Mucosa of stomach (tissue), 1 donor: ENCODE results near the gene GABRB1.
"Not testable (repeated sequence)": the region's sequence is repeated elsewhere in the genome, so short reads cannot be mapped to it uniquely, and the experiment has no call there.

Experiments used
- H3K27me3 ChIP-seq: one replicate; pipeline ENCODE4 v1.7.0; 2013; ENCODE audit warnings: mild to moderate bottlenecking, low read length; ENCODE audit not compliant: control insufficient read depth, insufficient read depth
- H3K36me3 ChIP-seq: one replicate; pipeline ENCODE4 v1.7.0; 2013; ENCODE audit warnings: low read length; ENCODE audit not compliant: control insufficient read depth, insufficient read depth
- H3K4me1 ChIP-seq: one replicate; pipeline ENCODE4 v1.7.0; 2013; ENCODE audit warnings: mild to moderate bottlenecking, low read length; ENCODE audit not compliant: control insufficient read depth, insufficient read depth
- H3K4me3 ChIP-seq: one replicate; pipeline ENCODE4 v1.7.0; 2013; ENCODE audit warnings: low read length
- H3K9ac ChIP-seq: one replicate; pipeline ENCODE4 v1.7.0; 2013; ENCODE audit warnings: mild to moderate bottlenecking, low read length, moderate library complexity
- H3K9me3 ChIP-seq: one replicate; pipeline ENCODE4 v1.7.0; 2013; ENCODE audit warnings: mild to moderate bottlenecking, low read length, moderate library complexity; ENCODE audit not compliant: control insufficient read depth
- donor health status: Pancreatic carcinoma.

Gene GABRB1

DNA sequence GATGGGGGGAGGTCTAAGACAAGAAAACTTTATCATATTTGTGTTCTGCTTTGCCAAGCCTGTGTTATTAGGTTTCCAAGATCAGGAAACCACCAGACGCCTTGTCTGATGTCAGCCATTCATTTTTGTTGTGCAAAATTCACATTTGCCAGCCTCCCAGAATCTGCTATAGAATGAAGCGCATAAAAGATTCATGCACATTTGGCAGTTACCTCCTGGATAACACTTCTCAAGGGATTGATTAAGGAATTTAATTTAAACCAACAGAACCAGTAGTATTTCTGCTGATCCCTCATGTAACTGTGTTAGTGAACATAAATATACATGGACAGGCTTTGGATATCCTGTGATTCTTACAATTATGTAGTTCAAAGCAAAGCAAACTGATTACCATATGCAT lies 244.2 kb downstream of the GABRB1 start:
- Histone ChIP-seq H3K4me1 (no peaks in the 10 kb centered on the region), H3K4me3 (no peak overlapping the region), H3K9me3 (no peaks in the 10 kb centered on the region), H3K9ac (no peak overlapping the region), H3K36me3 (no peaks in the 10 kb centered on the region), H3K27me3 (no peaks in the 10 kb centered on the region)

DNA sequence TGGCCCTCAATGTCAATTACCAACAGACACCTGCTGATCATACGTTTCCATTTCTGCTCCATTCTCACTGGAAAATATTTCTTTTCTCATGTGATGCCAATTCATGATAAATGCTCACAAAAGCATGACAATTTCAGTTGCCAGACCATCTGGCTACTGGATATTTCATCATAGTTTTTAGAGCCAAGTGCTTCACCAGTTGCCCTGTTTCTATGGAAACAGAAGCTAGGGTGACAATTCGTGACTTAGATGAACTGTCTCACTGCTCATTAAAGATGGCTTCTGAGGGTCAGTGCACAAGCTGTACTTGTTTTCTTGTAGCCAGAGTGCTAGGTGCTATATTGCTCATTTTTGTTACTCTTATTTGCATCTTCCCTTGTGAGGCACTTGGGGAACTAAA lies 247.3 kb downstream of the GABRB1 start:
- Histone ChIP-seq H3K4me1 (no peaks in the 10 kb centered on the region), H3K36me3 (no peaks in the 10 kb centered on the region), H3K9ac (no peak overlapping the region), H3K4me3 (no peak overlapping the region), H3K27me3 (no peaks in the 10 kb centered on the region), H3K9me3 (no peaks in the 10 kb centered on the region)

DNA sequence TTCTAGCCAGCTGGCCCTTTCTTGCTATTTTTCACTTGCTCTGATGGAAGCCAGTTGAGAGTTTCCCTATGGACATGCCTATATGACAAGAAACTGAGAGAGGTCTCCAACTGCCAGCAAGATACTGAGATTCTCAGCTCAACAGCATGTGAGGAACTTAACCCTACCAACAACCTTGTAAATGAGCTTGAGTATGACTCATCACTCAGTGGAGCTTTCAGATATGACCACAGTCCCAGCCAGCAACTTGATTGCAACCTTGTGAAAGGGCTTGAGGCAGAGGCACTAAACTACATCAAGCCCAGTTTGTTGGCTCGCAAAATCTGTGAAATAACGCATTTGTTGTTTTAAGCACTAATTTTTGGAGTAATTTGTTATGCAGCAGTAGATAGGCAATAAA lies 256.4 kb downstream of the GABRB1 start:
- Histone ChIP-seq H3K9me3 (no peaks in the 10 kb centered on the region), H3K9ac (no peak overlapping the region), H3K4me3 (no peak overlapping the region), H3K36me3 (no peaks in the 10 kb centered on the region), H3K27me3 (no peaks in the 10 kb centered on the region), H3K4me1 (no peaks in the 10 kb centered on the region)

GRCh38 chr4:47289805-47290204 lies 258.4 kb downstream of the GABRB1 start:
- no peak overlapping the region for H3K9ac ChIP-seq
- no peaks in the 10 kb centered on the region for H3K9me3 ChIP-seq
- no peaks in the 10 kb centered on the region for H3K36me3 ChIP-seq
- H3K4me1 ChIP-seq: no peaks in the 10 kb centered on the region
- no peaks in the 10 kb centered on the region for H3K27me3 ChIP-seq
- no peak overlapping the region for H3K4me3 ChIP-seq

DNA sequence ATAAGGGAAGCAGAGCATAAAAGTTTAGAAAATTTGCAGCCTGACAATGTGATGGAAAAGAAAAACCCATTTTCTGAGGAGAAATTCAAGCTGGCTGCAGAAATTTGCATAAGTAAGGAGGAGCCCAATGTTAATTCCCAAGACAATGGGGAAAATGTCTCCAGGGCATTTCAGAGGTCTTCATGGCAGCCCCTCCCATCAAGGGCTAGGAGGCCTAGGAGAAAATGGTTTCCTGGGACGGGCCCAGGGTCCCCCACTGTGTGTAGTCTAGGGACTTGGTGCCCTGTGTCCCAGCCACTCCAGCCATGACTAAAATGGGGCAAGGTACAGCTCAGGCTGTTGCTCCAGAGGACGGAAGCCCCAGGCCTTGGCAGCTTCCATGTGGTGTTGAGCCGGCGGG lies 259.5 kb downstream of the GABRB1 start:
- not testable (repeated sequence) for H3K4me3 ChIP-seq, H3K9ac ChIP-seq, H3K36me3 ChIP-seq, H3K9me3 ChIP-seq, H3K4me1 ChIP-seq, H3K27me3 ChIP-seq

- Histone ChIP-seq H3K4me1 (no peaks in the 10 kb centered on the region), H3K36me3 (no peaks in the 10 kb centered on the region), H3K9ac (no peak overlapping the region), H3K9me3 (no peaks in the 10 kb centered on the region), H3K4me3 (no peak overlapping the region), H3K27me3 (no peaks in the 10 kb centered on the region)
Measured at GRCh38 chr4:47309165-47309564, 277.8 kb downstream of the GABRB1 start.

DNA sequence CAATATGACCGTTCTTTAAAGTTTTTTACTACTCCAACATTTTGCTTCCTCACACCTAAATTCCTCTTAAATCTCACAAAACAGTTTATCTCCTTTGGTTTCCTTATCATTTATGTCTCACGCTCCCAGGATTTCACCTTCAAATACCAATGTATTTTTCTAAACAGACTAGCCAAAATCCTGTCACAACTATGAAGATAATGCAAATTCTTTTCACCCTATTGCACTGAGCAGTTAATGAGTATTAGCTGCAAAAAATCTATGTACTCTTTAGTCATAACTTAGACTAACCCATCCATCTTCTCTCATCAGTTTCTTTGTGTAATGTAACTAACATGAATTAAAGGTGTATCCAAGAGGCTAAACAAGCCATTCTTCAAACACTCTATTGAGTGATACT lies 280.8 kb downstream of the GABRB1 start:
- Histone ChIP-seq H3K9ac (no peak overlapping the region), H3K36me3 (no peaks in the 10 kb centered on the region), H3K27me3 (no peaks in the 10 kb centered on the region), H3K4me1 (no peaks in the 10 kb centered on the region), H3K9me3 (no peaks in the 10 kb centered on the region), H3K4me3 (no peak overlapping the region)

- no peak overlapping the region for H3K4me3 ChIP-seq
- H3K27me3 ChIP-seq: no peaks in the 10 kb centered on the region
- no peaks in the 10 kb centered on the region for H3K4me1 ChIP-seq
- H3K9me3 ChIP-seq: no peaks in the 10 kb centered on the region
- H3K9ac ChIP-seq: no peak overlapping the region
- no peaks in the 10 kb centered on the region for H3K36me3 ChIP-seq
Measured at GRCh38 chr4:47313384-47313783, 282.0 kb downstream of the GABRB1 start.

- H3K36me3 ChIP-seq: no peaks in the 10 kb centered on the region
- H3K4me1 ChIP-seq: no peaks in the 10 kb centered on the region
- no peaks in the 10 kb centered on the region for H3K27me3 ChIP-seq
- H3K4me3 ChIP-seq: no peak overlapping the region
- no peaks in the 10 kb centered on the region for H3K9me3 ChIP-seq
- H3K9ac ChIP-seq: no peak overlapping the region
Measured at GRCh38 chr4:47315346-47315745, 284.0 kb downstream of the GABRB1 start.

DNA sequence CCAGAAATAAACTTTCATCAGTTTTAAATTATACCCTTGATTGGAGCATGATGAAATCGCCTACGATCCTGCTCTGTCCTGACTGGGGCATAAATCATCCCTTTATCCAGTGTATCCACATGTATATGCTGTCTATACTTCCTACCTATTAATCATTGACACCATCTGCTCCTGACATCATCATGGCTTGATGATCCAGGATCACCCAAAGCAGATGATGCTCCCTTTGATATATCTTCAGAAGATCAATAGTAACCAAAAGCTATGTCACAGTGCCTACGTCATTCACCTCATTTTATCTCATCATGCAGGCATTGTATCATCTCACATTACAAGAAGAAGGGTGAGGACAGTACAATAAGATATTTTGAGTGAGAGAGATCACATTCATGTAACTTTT lies 294.7 kb downstream of the GABRB1 start:
- Histone ChIP-seq H3K36me3 (no peaks in the 10 kb centered on the region), H3K9me3 (no peaks in the 10 kb centered on the region), H3K9ac (no peak overlapping the region), H3K4me1 (no peaks in the 10 kb centered on the region), H3K4me3 (no peak overlapping the region), H3K27me3 (no peaks in the 10 kb centered on the region)

- no peaks in the 10 kb centered on the region for H3K27me3 ChIP-seq
- no peaks in the 10 kb centered on the region for H3K4me1 ChIP-seq
- H3K9ac ChIP-seq: no peak overlapping the region
- no peak overlapping the region for H3K4me3 ChIP-seq
- H3K9me3 ChIP-seq: no peaks in the 10 kb centered on the region
- H3K36me3 ChIP-seq: no peaks in the 10 kb centered on the region
Measured at GRCh38 chr4:47330866-47331265, 299.5 kb downstream of the GABRB1 start.

DNA sequence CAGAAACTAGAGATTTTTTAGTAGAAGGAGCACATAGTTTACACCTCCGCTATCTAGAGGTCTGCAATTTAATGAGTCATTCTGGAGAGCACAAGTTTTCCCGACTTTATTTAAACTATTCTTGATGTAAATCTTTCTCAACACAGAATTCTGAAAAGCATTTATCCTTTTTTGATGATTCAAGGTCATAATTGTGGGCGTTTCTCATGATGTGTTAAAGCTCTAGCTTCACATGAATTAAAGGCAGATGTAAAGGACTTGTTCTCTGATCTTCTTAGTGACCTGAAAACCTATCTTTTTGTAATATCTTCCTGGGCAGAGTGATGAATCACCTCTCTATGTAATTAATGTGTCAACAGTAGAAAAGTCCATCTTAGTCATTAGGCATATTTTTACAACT lies 303.3 kb downstream of the GABRB1 start:
- no peak overlapping the region for H3K4me3 ChIP-seq
- H3K4me1 ChIP-seq: no peaks in the 10 kb centered on the region
- no peak overlapping the region for H3K9ac ChIP-seq
- H3K27me3 ChIP-seq: no peaks in the 10 kb centered on the region
- H3K36me3 ChIP-seq: no peaks in the 10 kb centered on the region
- H3K9me3 ChIP-seq: no peaks in the 10 kb centered on the region

GRCh38 chr4:47337893-47338292 lies 306.5 kb downstream of the GABRB1 start:
- Histone ChIP-seq H3K4me1 (no peaks in the 10 kb centered on the region), H3K36me3 (no peaks in the 10 kb centered on the region), H3K9ac (no peak overlapping the region), H3K27me3 (no peaks in the 10 kb centered on the region), H3K4me3 (no peak overlapping the region), H3K9me3 (no peaks in the 10 kb centered on the region)
